HG03439 (cell line): ENCODE data around the gene IGFBP7.

ENCODE experiments used
- ATAC-seq: cut with Tn5 transposase; IDR thresholded peaks from one replicate; pipeline ENCODE4 v1.9.1; 2021; ENCODE audit warnings: mild to moderate bottlenecking, moderate library complexity; ENCODE audit not compliant: unreplicated experiment

The IGFBP7 gene

DNA sequence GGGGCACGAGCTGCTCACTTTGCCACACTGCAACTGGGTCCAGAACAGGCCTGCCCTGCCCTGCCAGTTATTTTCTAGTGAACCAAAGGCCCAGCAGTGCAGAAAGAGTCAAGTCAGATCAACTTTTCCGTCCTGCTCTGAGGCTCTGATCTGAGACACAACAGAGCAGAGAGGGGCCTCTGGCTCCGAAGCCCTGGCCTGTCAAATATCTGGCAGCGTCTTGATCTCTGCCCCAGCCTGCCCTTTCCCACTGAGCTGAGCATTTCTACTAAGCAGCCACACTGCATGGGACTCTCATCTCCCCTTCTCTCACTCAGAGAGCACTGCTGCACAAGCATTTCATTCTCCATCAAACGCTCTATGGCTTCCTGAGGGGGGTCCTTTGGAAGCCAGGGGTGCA is 11.8 kb downstream of the IGFBP7 start:
- ATAC-seq: no peak

DNA sequence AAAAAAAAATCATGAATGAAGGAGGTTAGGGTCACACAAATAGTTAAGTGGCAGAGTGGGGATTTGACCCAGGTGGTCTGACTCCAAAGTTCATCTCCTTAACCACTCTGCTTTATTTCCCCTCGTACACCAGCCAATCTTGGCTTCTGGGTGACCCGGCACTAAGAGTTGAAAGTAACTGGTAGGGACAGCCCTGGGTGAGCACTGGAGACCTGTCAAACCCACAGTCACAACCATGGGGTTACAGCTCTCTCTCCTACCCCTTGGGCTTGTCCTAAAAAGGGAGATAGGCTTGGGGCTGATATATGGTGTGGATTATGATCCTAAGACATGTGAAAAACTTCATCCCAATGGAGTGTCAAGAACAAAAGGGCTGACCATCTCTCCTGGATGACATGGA is 12.5 kb downstream of the IGFBP7 start:
- no peak for ATAC-seq

DNA sequence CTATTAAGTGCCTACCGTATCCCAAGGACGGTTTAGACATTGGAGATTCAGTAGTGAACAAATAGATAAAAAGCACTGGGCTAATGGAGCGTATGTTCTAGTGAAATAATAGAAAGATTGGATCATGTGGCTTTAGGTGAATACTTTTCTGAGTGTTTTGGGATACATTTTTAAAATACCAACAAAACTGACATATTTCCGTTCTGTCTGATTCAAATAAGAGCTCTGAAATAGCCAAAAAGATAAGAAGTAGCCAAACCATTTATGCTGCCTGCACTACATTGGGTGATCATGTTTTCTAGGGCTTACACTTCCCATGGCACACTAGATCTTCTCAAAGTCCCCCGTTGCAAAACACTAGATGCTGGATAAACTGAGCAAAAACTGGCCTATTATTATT is 14.2 kb downstream of the IGFBP7 start:
- ATAC-seq: no peak

DNA sequence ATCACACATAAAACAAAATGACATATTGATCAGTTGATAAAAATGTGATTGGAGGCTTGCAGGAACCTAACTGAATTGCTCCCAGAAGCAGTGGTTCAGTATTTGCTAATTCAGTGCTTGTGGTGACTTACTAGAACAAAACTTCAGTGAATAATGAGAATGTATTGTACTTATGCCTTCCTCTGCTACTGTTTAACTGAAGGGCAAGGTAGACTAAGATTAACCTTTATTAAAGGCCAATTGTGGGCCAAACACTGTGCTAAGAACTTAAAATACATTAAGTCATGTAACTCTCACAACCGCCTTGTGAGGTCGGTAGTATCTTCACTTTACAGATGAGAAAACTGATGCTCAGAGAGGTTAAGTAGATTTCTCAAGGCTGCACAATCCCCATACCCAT is 14.9 kb downstream of the IGFBP7 start:
- no peak for ATAC-seq

DNA sequence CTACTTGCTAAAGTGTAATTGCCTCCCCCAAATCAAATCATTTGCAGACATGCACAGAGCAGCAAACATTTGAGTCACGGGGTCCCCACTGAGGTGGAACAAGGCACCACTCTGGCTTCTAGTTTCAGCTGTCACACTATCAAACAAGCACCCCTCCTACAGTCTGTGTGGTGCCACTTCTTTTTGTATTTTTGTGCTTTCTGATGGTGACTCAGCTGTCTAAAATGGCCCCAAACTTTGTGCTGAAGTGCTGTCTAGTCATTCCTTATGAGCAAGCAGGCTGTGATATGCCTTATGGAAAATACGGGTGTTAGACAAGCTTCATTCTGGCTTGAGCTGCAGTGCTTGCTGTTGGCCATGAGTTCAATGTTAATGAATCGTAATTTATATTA is 15.4 kb downstream of the IGFBP7 start:
- ATAC-seq: no peak

DNA sequence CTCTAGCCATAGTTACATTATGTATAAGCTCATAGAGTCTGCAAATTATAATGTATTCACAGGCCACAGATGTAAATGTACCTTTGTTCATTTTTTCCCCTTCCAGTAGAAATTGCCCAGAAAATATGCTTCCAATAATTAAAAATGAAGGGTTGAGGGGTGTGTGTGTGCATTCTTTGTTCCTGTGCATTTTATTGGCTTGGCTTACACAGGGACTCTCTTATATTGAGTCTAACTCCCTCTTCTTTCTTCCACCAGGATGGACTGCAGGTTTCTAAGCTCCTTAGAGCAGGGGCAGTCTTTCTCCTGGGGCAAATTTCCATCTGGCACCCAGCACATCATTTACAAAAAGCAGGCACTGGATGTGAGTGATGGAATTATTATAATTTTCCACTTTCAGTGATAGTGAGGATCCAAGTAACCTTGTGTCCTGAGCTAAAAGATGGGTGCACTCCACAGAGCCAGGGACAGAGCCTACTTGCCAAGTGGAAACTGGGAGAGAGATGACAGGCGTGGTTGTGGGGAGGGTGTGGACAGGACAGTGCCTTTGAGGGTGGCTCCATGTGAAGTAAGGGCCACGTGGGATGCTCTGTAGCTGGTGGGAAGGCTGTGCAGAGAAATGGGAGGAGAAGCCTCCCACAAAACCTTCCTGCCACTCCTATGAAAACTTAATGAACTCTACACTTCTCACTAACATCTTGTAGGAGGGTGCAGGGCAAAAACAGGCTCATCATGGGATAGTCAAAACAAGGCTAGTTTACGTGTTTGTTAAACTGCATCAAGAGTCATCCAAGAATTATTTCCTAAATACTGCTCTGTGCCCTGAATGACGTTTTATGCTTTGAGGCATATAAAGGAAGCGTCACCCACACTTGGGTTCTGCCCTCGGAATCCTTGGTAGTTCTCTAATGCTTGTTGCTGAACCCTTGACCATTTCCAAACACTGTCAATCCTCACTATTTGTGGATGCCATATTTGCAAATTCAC is 16.0 kb downstream of the IGFBP7 start:
- ATAC-seq: no peak

DNA sequence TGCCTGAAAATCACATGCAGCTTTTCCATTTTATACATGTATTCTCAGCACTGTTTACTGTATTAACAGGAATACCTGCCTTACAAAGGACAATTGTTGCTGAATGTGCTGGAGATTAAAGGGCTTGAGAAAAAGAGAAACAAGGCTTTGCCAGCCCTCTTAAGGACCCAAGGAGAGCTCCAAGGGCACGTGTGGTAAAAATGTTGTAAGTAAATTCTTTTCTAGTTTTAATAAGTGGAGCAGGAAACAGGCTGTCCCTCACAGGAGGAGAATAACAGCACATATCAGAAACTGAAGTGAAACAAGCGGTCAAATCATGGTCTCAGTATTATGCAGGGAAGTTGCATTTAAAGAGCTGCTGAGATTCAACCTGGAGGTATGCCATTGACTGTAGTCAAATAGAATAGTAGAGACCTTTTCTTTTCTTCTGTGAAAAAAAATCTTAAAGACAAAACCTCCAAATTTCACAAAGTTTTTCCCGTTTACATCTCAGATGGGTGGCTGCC is 18.5 kb downstream of the IGFBP7 start:
- no peak for ATAC-seq

DNA sequence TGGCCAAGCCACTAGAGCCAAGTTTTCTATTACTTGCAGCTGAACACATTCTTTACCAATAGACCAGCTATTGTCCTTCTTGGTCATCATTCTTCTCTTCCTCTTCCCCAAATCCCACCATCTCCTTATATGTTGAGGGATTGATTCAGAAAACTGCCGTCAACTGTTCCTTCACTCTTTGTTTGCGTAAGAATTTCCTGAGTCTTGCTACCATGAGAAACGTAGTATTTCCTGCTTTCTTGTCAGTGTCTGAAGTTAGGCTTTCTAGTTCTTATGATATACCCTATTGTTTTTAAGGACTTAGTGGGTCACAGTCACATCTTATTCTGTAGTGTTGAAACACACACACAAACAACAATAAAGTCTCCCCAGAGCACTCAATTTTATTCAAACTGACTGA is 20.1 kb downstream of the IGFBP7 start:
- no peak for ATAC-seq

DNA sequence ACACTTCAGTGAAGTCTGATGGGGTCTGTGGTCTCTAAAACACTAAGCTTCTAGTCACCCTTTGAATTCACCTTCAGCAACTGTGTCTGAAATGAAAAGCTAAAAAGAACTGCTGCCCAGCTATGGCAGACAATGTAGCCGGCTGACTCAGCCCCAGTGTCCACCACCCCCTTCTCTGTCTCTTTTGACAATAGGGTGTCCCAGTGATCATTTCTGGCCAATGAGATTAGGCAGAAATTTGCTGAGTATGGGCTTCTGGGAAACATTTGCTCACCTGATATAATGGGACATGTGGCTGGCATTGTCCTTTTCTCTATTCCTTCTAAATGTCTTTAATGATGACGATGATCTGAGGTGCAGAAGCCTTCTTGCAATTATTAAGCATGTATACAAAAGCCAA is 20.6 kb downstream of the IGFBP7 start:
- ATAC-seq: no peak

DNA sequence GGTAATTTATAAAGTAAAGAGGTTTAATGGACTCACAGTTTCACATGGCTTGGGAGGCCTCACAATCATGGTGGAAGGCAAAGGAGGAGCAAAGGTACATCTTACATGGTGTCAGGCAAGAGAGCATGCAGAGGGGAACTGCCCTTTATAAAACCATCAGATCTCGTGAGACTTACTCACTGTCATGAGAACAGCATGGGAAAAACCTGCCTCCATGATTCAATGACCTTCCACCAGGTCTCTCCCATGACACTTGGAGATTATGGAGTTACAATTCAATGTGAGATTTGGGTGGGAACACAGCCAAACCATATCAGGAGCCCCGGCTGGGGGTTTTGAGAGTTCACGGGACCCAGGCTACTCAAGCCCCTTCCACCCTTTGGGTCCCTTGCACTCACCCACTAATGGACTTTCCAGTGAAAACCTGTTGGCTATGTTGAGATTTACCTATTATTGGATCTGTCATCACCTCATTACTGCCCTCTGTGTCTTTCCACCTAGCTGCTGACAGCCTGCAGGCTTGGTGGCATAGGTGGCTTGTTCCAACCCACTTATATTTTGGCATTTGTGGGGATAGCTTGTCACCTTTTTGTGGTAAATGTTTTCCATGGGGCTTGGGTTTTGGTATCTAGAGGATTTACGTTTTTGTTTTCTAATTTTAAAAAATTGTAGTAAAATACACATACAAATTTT is 24.0 kb downstream of the IGFBP7 start:
- ATAC-seq: no peak

DNA sequence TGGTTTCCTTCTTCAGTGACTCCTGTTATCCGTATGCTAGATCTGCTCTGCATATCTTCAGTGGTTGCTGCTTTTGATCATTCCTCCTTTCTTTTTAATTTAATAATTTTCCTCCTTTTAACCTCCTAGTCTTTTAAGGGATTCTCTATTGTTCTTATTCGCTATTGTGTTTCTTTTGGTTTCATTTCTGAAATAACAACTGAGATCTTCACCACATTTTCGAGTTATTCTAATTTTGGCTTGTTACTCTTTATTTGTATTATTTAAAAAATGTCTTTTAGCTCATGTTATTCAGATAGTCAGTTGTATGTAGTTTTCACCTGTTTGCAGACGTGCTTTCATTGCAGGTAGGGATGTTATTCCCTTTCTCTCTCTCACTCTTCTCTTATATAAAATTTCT is 24.9 kb downstream of the IGFBP7 start:
- no peak for ATAC-seq

DNA sequence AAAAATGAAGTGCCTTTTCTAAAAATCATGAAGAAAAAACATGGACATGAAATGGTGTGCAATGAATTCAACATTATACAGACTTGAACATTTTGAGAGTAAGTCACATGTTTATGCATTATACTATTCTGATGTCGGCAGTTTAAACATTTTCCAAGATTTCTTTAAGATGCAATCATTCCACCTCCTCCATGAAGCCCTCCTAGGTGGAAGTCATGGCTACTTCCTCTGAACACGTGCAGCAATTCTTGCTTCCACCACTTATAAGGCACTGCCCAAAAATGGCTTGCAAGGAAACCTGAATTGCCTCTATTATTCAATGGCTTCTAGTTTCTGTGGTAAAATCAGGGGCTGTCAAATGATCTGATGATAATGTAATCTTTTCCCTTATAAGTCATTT is 25.8 kb downstream of the IGFBP7 start:
- ATAC-seq: no peak

DNA sequence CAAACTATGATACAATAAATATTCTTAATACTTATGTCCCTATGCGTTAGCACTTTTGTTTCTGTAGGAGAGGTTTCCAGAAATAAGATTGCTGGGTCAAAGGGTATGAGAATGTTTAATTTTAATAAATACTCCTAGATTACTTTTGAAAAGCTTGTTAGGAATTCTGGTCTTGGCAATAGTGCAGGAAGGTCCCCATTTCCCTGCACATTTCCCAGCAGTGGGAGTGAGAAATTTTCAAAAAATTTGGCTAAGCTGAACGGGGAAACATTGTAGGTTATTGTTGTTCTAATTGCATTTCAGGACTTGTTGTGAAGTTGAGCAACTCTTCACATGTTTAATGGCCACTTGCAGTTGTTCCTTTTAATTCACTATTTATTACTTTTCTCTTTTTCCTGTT is 27.1 kb downstream of the IGFBP7 start:
- no peak for ATAC-seq

DNA sequence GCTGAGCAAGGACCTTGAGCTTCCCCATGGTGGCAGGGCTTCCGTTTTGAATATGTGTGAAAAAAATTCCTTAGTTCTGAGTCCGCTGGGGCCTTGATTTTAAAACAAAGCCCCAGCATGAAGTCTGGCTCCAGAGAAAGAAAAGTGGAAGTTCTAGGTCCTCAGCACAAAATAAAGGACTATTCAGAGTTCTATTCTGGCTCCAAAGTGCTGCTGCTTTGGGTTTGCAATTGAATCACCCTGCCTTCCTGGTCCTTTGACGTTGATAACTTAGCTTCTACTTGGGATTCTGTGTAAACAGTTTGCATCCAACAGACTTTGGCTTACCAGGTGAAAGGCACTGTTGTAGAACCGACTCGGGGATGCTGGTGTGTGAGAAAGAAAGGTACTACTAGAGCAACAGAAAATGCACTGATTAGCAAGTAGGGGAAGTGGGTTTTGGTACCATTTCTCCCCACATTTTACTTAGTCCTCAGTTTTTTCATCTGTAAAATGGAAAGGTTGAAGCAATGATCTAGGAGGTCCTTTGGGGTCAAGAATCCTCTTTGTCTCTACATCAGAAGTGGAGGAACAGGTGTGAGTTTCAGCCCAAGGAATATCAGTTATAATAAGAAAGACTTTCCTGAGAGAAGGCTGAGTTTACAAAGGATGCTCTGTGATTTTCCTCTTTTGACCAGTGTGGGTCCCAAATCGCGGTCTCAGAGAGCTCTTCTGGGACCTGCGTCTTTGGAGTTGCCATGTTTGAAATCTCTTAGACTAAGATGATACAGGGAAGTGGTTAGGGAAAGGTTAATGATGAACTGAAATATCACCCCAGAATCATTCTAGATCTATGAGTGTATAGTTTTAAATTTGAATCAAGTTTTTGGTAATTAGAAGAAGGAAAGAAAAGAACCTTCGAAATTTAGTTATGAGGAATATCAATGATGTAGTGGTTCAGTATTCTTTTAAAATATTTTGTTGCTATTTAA is 28.2 kb downstream of the IGFBP7 start:
- no peak for ATAC-seq

DNA sequence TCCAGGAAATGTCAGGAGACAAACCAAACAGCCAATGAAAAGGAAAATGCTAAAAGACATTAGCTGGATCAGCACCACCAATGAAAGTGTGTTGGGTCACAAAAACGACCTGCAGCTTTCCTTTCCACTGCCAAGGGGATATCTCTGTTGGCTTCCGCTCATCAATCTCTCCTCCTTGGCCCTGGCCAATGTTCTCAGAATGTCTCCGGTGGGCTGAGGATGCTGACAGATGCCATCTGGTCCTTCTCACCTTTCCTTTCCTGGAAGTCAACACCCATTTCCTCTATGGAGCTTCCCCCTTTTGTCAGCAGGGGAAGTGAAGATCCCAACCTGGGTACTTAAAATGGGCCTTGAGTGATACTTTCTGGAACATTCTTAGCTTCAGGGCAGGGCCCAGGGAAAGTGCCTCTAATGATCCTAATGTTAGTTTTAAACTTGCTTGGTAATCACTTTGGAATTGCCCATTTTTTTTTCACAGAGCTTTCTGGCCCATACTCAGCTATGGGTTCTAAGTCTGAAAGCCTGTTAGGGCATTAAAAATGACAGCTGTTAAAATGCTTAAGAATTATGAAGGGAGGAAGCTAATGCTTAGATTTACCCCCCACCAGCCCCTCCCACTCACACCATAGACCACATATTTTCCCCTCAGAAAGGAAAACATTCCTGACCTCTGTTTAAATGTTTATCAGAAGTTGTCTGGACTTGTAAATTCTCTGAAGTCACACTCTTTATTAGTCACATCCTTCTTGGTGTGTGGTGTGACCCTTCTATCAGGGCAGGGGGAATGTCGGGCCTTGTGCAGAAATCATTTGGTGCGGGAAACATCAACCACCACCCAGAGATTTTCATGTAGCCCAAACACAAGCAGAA is 29.2 kb downstream of the IGFBP7 start:
- no peak for ATAC-seq

DNA sequence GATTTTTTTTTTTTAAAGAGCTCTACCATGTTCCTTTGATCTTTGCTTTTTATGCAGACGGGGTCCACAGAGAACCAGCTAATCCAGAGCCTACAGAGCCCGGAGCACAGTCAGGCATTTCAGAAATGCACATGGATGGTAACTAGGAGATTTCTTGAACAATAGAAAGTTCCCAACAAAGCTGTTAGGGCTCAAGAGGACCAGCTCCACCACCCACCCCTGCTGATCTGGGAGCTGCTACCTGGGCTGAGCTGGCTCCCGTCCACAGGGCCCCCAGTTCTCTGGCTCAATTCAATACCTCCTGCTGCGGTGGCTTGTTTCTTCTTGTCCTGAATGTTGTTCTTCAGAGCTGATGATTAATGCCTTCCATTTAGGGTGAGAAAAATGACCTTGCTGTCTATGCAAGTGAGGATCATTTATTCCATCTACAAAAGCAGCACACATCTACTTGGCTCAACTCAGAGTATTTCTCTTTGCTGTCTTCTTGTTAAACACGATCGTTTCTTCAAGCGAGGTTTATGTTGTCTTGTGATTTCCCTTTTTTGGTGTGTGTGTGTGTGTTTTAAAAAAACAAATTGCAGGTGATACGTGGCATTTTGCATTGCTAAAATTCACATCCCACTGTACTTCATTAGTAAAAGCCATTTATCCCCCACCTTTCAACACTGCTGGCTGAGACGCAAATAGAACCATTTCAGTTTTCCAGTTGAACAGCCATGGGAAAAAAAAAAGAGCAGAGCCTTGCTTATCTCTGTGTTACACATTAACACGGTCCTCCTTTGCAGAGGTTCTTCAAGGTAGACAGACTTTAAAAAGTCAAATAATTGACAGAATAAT is 31.3 kb downstream of the IGFBP7 start:
- no peak for ATAC-seq

DNA sequence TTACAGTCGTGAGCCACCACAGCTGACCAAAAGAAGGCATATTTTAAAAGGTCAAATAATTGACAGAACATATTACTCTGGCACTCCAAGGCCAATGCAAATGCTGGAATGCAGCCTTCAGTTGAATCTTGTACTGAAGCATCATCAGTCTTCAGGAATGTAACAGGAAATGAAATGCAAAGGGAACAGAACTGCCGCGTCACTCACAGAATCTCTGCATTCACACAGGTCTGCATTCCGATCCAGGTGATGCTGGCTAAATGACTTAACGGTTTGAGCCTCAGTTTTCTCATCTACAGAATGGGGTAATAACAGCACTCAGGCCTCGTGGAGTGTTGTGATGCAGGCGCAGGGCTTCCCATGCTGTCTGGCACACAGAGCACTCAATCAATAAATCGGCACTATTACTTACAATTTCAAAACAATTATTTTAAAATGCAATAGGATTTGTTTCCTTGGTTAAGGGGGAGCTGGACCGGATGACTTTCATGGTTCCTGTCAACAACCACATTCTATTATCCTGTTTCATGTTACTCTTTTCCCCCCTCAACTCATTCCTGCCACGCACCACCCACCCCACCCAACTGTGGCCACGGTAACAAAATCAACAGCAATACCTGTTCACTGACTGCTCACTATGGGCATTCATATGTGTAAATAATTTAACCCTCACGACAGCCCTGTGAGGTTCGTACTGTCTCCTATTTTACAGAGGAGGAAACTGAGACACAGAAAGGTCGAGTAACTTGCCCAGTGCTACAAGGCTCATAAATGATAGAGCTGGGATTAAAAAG is 32.4 kb downstream of the IGFBP7 start:
- ATAC-seq: no peak

DNA sequence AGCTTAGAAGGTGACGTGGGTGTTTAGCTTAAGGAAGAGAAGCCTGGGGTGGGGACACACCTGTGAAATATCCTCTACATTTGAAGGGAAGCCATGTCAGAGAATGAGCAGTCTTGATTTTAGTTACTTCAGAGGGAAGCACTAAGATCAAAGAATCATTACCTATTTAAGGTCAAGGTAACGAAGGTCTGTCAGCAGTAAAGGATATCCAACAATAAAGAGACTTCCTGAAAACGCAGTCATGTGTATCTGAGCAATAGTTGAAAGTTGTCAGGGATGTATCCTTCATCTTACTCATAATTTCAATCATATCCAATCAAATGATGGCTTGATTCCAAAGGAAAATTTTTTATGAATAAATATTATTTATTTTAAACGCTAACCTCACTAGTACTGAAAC is 33.5 kb downstream of the IGFBP7 start:
- ATAC-seq: no peak
